Measurements from ENCODE around the gene PAEP.
"Not testable (repeated sequence)": the region's sequence is repeated elsewhere in the genome, so short reads cannot be mapped to it uniquely, and the experiment has no call there.

Gene PAEP

DNA sequence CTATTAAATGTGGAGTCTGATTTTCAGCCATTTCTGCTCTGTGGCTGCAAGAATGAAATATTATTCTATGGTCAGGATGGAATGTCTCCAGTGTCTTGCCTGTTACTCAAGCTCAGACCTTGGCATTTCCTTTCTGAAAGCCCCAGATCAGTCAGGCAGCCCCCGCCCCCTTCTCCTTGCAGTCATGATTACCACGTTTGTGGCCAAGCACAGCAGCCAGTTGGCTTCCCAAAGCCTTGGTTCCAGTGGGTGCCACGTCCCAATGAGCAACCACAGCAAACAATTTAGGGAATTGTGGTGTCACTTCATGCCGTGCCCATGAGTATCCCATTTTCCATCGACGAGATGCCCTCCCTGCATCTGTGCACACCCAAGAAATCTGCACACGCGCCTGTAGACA is 25.3 kb upstream of the PAEP start:
- no peaks in the 10 kb centered on the region for H3K9me3 Mint-ChIP-seq
- no peaks in the 10 kb centered on the region for H3K36me3 Mint-ChIP-seq
- H3K4me1 Mint-ChIP-seq = no peaks in the 10 kb centered on the region
- peaks cover 48% of the 10 kb centered on the region for H3K27me3 Mint-ChIP-seq
- no peak overlapping the region for H3K4me3 Mint-ChIP-seq
- ATAC-seq = no peak
- H3K27ac Mint-ChIP-seq = no peak overlapping the region

DNA sequence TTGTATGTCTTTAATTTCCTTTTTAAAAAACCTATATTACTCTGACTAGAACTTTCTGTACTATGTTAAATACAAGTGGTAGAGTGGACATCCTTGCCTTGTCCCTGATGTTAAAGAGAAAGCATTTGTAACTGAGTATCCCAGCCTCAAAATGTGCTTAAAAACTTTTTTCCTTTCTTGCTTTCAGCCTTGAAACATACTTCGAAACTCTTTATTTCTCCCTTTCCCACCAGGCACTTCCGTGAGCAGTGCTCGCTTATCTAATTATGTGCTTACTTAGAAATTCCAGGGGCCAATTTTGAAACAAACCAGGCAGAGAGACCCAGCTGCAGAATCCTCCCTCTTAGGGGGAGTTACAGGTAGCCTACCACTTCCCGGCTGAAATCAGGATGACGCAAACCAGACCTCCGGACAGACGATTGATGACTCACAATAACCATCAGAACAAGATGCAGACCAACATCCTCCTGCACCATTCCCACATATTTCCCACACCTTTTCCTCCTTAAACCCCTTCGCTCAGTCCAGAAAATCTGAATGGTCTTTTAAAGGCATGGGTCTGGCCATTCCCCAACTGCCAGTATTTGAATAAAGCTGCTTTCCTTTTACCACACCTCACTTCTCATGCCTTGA is 18.2 kb upstream of the PAEP start:
- H3K36me3 Mint-ChIP-seq, H3K4me1 Mint-ChIP-seq, H3K4me3 Mint-ChIP-seq, H3K27ac Mint-ChIP-seq, ATAC-seq, H3K9me3 Mint-ChIP-seq: not testable (repeated sequence)
- peaks cover 26% of the 10 kb centered on the region for H3K27me3 Mint-ChIP-seq

- H3K9me3 Mint-ChIP-seq = no peaks in the 10 kb centered on the region
- peak; percentile 5 for ATAC-seq
- H3K27me3 Mint-ChIP-seq = peaks cover 20% of the 10 kb centered on the region
- H3K27ac Mint-ChIP-seq = no peak overlapping the region
- no peaks in the 10 kb centered on the region for H3K4me1 Mint-ChIP-seq
- H3K36me3 Mint-ChIP-seq = no peaks in the 10 kb centered on the region
- H3K4me3 Mint-ChIP-seq = no peak overlapping the region
Observed at GRCh38 chr9:135544981-135545635, 16.4 kb upstream of the PAEP start.

GRCh38 chr9:135545646-135546176 is 15.8 kb upstream of the PAEP start, which contains the start of gene OBP2A:
TSS of gene OBP2A (plus strand) at chr9:135546126. CDS start at chr9:135546181, 55 bp downstream.
- peak; percentile 21 for ATAC-seq
- not testable (repeated sequence) for H3K27ac Mint-ChIP-seq, H3K4me3 Mint-ChIP-seq, H3K36me3 Mint-ChIP-seq, H3K4me1 Mint-ChIP-seq, H3K9me3 Mint-ChIP-seq
- H3K27me3 Mint-ChIP-seq = peaks cover 21% of the 10 kb centered on the region

- not testable (repeated sequence) for H3K27ac Mint-ChIP-seq, ATAC-seq, H3K9me3 Mint-ChIP-seq, H3K4me1 Mint-ChIP-seq, H3K36me3 Mint-ChIP-seq, H3K4me3 Mint-ChIP-seq
- H3K27me3 Mint-ChIP-seq = peaks cover 26% of the 10 kb centered on the region
Observed at GRCh38 chr9:135546792-135547617, 14.6 kb upstream of the PAEP start.

DNA sequence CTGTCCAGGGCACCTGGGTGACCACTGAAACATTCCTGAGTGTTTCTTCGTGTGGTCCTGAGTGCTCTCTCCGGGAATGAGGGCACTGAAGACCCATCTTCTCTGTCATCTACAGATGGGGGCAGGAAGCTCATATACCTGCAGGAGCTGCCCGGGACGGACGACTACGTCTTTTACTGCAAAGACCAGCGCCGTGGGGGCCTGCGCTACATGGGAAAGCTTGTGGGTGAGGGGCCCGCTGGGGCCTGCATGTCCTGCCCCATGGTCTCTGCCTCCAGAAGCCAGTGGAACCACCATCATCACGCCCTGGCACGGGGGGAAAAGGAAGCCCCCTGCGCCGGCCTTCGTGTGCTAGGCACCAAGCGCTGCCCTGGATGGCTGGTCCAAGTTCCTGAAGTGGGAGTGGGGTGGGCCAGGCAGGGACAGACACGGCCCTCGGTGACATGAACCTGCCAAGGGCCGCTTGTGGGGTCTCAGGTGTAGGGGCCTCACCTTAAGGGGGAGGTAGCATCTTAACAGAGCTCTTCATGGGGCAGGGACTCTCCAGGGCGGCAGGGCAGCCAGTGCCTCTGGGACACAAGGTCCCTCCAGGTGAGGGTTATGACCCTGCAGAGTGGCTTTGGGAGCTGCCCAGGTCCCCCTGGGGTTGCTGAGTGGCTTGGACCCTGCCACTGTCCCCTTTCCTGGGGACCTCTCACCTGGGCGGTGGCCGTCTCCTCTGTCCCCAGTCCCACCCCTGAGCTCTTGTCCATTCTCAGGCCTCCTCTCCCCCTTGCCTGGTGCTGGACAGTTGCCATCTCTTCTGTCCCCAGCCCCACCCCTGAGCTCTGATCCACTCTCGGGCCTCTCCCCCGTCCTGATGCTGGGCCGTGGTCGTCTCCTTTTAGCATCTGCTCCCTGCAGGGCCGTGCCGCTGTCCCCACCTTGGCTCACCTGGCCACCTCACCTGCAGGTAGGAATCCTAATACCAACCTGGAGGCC is 13.5 kb upstream of the PAEP start:
- Mint-ChIP-seq H3K27ac (no peak overlapping the region), H3K36me3 (no peaks in the 10 kb centered on the region), H3K27me3 (peaks cover 26% of the 10 kb centered on the region), H3K4me3 (no peak overlapping the region), H3K4me1 (no peaks in the 10 kb centered on the region), H3K9me3 (no peaks in the 10 kb centered on the region)
- ATAC-seq = no peak

DNA sequence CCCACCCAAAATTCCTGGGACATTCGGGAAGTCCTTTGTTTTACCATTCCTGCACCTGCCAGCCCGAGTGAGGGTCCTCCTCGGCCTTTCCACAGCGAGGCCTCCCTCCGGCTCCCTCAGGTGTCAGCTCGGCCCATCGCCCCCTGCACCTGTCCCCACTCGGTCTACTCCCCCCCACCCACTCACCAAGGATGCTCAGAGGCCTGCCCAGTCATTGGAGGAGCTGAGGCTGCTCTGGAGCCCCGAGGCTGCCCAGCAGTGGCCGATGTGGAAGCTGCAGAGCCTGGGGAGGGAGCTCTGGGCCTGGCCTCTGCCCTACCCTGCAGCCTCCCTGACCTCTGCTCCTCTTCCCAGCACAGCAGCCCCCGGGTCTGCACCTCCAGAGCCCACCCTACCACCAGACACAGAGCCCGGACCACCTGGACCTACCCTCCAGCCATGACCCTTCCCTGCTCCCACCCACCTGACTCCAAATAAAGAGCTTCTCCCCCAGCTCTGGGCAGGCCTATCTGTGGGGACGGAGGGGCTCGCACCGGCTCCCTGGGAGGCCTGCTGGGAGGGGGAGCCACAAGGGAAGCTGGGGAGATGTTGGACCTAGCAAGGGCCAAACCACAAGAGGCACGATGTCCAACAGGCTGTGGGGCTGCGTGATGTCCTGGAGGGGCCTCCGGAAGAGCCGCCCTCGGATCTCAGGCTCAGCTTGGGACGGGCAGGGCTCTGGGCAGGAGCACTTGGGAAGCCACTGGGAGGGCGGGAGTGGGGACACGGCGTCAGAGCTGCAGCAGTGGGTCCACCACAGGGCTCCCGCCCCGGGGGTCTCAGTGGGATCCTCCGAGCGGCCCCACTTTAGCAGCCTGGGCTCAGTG is 11.8 kb upstream of the PAEP start:
- H3K27me3 Mint-ChIP-seq = peaks cover 26% of the 10 kb centered on the region
- H3K27ac Mint-ChIP-seq, H3K4me1 Mint-ChIP-seq, H3K4me3 Mint-ChIP-seq, H3K9me3 Mint-ChIP-seq, ATAC-seq, H3K36me3 Mint-ChIP-seq: not testable (repeated sequence)

DNA sequence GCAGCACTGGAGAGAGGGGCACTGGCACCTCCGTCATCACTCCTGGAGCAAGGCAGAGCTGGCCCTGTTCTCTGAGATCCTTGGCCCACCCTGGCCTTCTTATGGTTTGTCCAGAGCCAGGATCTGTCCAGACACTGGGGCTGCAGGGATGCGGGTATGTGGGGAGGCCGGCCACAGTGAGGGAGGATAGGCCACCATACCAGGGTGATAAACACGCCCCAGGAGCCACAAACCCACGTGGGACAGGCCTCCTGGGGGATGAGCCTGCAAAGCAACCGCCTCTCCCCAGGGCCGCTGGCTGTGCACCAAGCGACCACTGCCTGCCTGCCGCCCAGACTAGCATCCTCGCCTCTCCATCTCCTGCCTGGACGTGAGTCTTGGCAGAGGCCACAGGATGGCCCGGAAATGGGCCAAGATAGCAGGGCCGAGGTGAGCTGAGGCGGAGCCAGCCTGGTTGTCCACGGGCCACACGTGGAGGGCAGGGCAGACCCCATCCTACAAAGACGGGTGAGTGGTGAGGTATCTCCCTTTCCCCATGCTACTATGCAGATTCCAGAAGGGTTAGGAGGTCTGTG is 11.1 kb upstream of the PAEP start:
- H3K4me1 Mint-ChIP-seq = no peaks in the 10 kb centered on the region
- peaks cover 26% of the 10 kb centered on the region for H3K27me3 Mint-ChIP-seq
- H3K36me3 Mint-ChIP-seq = no peaks in the 10 kb centered on the region
- peaks cover 4% of the 10 kb centered on the region for H3K9me3 Mint-ChIP-seq
- no peak for ATAC-seq
- no peak overlapping the region for H3K27ac Mint-ChIP-seq
- H3K4me3 Mint-ChIP-seq = no peak overlapping the region

DNA sequence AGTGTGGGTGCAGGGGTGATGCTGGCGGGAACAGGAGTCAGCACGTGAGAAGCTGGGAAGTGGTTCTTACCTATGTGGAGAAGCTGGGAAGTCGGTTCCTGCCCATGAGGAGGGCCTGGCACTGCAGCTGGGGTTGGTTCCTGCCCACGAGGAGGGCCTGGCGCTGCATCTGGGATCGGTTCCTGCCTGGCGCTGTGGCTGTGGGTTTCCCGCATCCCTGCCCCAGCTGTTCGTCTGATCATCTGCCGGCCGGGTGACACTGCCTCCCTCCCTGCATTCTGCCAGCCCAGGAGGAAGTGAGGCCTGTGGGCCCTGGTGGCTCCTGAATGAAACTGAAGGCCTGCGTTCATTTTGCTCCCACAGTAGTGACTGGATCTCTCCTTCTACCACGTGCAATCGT is 10.5 kb upstream of the PAEP start:
- Mint-ChIP-seq H3K27me3 (peaks cover 26% of the 10 kb centered on the region), H3K9me3 (peaks cover 4% of the 10 kb centered on the region), H3K27ac (no peak overlapping the region), H3K4me1 (no peaks in the 10 kb centered on the region), H3K36me3 (no peaks in the 10 kb centered on the region), H3K4me3 (no peak overlapping the region)
- ATAC-seq = no peak

GRCh38 chr9:135551456-135551855 is 10.1 kb upstream of the PAEP start:
- Mint-ChIP-seq H3K4me1 (no peaks in the 10 kb centered on the region), H3K36me3 (no peaks in the 10 kb centered on the region), H3K9me3 (peaks cover 4% of the 10 kb centered on the region), H3K27me3 (peaks cover 26% of the 10 kb centered on the region), H3K27ac (no peak overlapping the region), H3K4me3 (no peak overlapping the region)
- ATAC-seq = no peak

DNA sequence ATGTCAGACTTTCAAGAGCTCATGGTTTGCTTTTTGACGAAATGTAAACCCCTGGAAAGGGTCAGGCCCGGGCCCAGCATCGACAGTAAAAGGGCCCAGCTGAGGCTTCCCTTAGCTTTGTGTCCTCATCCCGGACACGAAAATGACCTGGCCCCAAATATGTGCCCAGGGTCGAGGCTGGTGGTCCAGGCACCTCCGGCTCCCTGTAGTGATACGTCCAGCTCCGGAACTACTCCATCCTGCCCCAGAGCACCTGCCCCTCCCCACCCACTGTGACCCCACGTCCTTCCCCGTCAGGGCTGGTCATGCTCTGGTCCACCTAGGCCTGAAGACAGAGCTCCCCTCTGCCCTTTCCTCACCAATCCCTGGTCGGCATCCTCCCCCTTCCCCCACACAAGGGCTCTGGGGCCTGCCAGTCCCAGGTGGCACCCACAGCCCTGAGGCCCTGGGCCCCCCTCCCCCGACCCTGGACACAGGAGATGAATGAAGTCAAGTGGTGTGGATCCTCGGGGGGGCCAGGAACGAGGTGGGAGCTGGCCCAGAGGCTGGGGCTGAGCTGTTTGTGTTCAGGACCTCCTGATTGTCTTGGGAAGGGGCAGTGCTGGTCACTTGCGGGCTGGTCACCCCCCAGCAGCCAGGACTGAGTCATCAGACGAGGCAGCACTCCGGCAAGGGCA is 9.4 kb upstream of the PAEP start:
- Mint-ChIP-seq H3K36me3 (no peaks in the 10 kb centered on the region), H3K4me1 (no peaks in the 10 kb centered on the region)

GRCh38 chr9:135552698-135553171 is 8.8 kb upstream of the PAEP start:
- peaks cover 26% of the 10 kb centered on the region for H3K27me3 Mint-ChIP-seq
- no peaks in the 10 kb centered on the region for H3K36me3 Mint-ChIP-seq
- H3K4me3 Mint-ChIP-seq = no peak overlapping the region
- no peak overlapping the region for H3K27ac Mint-ChIP-seq
- no peak for ATAC-seq
- H3K9me3 Mint-ChIP-seq = peaks cover 4% of the 10 kb centered on the region
- no peaks in the 10 kb centered on the region for H3K4me1 Mint-ChIP-seq

More for the DNA sequence above, 9.4 kb upstream of the PAEP start:
- no peak overlapping the region for H3K4me3 Mint-ChIP-seq
- peaks cover 26% of the 10 kb centered on the region for H3K27me3 Mint-ChIP-seq
- H3K9me3 Mint-ChIP-seq = peaks cover 4% of the 10 kb centered on the region
- H3K27ac Mint-ChIP-seq = no peak overlapping the region
- no peak for ATAC-seq

- H3K27me3 Mint-ChIP-seq = peaks cover 33% of the 10 kb centered on the region
- H3K9me3 Mint-ChIP-seq = peaks cover 4% of the 10 kb centered on the region
- H3K4me3 Mint-ChIP-seq = no peak overlapping the region
- no peaks in the 10 kb centered on the region for H3K4me1 Mint-ChIP-seq
- H3K27ac Mint-ChIP-seq = no peak overlapping the region
- H3K36me3 Mint-ChIP-seq = no peaks in the 10 kb centered on the region
- ATAC-seq = no peak
Observed at GRCh38 chr9:135554718-135555117, 6.8 kb upstream of the PAEP start.
